Stimulated activated CD8-positive, alpha-beta memory T cell treated with anti-CD3 and anti-CD28 coated beads, Interleukin-7, amount 100 ng/mL, for 1 hour (primary cell): ENCODE results near the gene NOX3.
"Not testable (repeated sequence)": the region's sequence is repeated elsewhere in the genome, so short reads cannot be mapped to it uniquely, and the experiment has no call there.

Experiments used
- DNase-seq, 2 donors: peaks; one replicate each; pipeline ENCODE4 v3.0.0-alpha.2; 2020; ENCODE audit warnings: low read depth in 2 of 2

Gene NOX3

GRCh38 chr6:155371230-155371629, 84.4 kb downstream of the NOX3 start:
- no peak for DNase-seq

- DNase-seq = no peak
Measured at GRCh38 chr6:155366325-155366724, 89.3 kb downstream of the NOX3 start.

- DNase-seq = no peak
Measured at GRCh38 chr6:155364844-155365437, 90.7 kb downstream of the NOX3 start.

- DNase-seq = not testable (repeated sequence)
Measured at GRCh38 chr6:155364021-155364420, 91.6 kb downstream of the NOX3 start.

GRCh38 chr6:155362968-155363632, 92.5 kb downstream of the NOX3 start:
- DNase-seq = not testable (repeated sequence)

- no peak for DNase-seq
Measured at GRCh38 chr6:155354167-155354566, 101.5 kb downstream of the NOX3 start.

- DNase-seq = no peak
Measured at GRCh38 chr6:155352811-155353210, 102.8 kb downstream of the NOX3 start.

- no peak for DNase-seq
Measured at GRCh38 chr6:155352130-155352420, 103.6 kb downstream of the NOX3 start.

- DNase-seq = no peak
Measured at GRCh38 chr6:155351273-155352129, 104.1 kb downstream of the NOX3 start.

GRCh38 chr6:155349956-155350355, 105.7 kb downstream of the NOX3 start:
- DNase-seq = no peak

GRCh38 chr6:155349129-155349528, 106.5 kb downstream of the NOX3 start:
- DNase-seq = no peak

GRCh38 chr6:155347800-155348199, 107.8 kb downstream of the NOX3 start:
- DNase-seq = no peak

GRCh38 chr6:155346957-155347356, 108.7 kb downstream of the NOX3 start:
- DNase-seq = no peak
